ENCODE measurements around the gene MRGPRD.

The MRGPRD gene

DNA sequence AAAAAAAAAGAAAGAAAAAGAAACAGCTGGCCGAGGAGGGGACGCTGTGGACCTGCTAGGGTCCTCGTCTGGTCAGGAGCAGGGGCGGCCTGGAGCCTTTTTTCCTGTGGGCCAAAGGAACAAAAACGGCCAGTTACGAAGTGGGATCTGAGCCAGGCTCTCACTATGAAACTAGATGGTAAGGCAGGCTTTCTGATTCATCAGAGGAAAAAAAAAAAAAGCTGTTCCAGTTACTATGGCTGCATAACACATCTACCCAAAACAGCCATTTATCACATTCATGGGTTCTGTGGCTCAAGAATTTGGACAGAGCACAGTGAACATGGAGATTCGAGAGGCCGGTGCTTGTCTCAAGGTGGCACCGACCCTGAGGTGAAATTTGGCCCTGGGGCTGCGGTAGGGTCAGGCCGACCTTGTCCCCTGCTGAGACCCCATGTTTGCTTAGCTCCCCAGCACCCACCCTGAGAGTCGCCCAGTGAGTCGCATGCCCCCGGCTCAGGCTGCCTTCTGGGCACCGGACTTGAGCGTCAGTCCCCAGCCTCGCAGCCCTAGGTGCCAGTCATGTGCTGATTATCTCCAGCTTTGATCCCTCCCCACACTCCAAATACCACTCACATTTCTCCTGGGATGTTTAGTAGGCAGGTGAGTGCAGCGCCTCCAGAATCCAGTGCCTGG is 34.2 kb downstream of the MRGPRD start:
- no peak for DNase-seq (ENCODE audit: low read depth in 2 of 2)

DNA sequence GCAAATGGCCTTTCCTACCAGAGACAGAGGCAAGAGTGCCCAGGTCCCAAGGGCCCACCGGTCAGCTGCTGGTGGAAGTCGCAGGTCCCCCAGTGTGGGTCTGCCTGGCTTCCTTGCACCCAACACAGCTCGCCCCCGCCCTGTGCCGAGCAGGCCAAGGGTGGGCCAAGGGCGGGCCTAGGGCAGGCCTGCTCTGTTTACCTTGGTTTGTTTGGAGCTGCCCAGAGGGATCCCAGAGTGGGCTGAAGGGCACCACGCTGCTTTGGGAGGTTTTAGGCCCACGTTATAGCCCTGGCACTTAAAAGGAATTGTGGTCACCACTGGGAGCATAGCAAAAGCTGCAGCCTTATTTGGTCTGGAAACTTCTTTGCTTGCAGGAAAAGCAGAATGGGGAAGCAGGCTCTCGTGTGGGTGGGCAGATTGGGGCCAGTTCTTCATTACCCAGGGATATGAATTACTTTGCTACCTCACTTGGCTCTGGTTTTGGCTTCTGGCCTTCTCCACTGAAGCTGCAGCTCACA is 38.0 kb downstream of the MRGPRD start:
- DNase-seq (ENCODE audit: low read depth in 2 of 2): no peak

DNA sequence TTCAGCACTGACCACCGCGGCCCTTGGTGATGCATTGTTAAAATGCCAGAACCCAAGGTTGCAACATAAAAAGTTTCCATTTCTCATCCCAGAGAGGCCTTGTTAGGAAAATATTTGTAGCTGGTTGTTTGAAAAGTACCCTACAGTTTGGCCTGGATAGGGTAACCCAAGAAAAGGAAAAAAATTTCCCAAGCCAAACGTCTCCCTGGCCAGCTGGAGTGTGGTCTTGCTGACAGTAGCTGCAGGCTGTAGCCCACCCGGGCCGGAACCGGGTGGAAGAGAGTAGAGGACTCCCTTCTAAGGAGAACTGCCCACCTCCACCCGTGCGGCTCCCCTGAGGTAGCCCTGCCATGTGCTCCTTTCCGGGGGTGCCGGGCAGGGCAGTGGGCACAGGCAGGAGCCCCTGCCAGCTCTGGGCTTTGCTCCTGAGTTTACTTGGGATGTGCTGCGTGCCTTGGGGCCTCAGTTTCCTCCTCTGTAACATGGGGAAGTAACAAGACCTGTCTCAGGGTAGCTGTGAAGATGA is 38.6 kb downstream of the MRGPRD start:
- DNase-seq (ENCODE audit: low read depth in 2 of 2): no peak

DNA sequence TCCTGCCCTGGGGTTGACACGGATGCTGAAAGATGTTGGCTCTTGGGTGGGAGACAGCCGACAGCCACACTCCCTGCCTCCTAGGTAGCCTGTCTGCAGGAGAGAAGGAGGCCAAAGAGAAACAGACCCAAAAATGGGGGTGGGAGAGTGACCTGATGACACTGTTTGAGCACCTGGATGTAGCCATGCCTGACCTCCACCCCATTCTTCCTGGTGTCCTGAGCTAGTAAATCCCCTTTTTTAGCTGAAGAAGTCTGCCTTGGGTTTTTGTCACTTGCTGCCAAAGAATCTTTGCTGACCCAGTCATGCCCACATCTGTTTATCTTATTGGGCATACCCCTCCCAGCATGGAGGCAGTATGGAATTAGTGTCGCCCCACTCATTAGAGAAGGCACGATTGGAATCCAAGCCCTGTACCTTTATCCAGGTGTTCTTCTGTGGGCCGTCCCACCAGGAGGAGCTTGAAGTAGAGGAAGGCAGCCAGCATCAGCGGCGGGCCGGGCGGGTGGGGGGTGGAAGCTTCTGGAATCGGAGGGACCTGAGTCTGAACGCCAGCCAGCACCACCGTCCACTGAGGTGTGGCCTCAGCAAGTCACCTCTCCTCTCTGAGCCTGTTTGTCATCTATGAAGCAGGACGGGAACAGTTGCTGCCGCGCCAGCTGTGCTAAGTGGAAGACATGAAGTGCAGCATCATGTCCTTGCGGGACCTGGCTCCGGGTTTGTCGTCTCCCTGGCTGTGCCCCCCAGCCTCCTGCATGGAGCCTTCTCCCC is 39.3 kb downstream of the MRGPRD start:
- no peak for DNase-seq (ENCODE audit: low read depth in 2 of 2)

GRCh38 chr11:68940651-68941323 is 40.0 kb downstream of the MRGPRD start:
- no peak for DNase-seq (ENCODE audit: low read depth in 2 of 2)

- no peak for DNase-seq (ENCODE audit: low read depth in 2 of 2)
These were observed 40.9 kb downstream of the MRGPRD start for GRCh38 chr11:68939583-68940555.

DNA sequence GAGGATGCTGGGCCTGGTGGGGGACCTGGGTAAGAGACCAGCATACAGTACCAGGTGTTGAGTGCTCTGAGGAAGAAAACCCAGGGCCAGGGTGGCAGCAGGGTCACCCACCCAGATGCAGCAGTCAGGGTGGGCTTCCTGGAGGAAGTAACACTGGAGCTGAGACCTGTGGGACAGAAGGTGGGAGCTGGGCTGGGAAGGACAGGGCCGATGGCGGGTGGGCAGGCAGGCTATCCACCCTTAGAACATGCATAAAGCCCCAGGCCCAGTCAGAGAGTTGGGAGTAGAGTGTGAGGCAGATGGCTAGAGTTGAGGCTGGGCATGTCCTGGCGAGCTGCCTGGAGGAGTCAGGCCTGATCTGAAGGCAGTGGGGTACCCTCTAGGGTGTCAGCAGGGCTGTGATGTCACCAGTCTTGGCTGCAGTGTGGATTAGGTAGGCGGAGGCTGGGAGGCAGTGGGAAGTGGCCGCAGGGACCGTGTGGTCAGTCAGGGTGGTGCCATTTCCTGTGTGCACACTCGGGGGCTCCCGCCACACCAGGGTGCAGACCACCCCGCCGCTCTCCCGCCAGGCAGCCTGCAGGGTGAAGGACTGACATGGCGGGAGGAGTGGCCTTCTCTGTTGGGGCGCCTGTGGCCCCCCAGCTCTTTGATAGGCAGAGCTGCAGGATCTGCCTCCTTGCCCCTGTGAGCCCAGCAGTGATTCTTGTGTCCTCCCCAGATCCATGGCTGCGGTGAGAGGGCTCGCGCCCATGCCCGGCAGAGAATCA is 41.8 kb downstream of the MRGPRD start:
- DNase-seq (ENCODE audit: low read depth in 2 of 2): no peak

- no peak for DNase-seq (ENCODE audit: low read depth in 2 of 2)
These were observed 42.7 kb downstream of the MRGPRD start for GRCh38 chr11:68938088-68938487.

DNA sequence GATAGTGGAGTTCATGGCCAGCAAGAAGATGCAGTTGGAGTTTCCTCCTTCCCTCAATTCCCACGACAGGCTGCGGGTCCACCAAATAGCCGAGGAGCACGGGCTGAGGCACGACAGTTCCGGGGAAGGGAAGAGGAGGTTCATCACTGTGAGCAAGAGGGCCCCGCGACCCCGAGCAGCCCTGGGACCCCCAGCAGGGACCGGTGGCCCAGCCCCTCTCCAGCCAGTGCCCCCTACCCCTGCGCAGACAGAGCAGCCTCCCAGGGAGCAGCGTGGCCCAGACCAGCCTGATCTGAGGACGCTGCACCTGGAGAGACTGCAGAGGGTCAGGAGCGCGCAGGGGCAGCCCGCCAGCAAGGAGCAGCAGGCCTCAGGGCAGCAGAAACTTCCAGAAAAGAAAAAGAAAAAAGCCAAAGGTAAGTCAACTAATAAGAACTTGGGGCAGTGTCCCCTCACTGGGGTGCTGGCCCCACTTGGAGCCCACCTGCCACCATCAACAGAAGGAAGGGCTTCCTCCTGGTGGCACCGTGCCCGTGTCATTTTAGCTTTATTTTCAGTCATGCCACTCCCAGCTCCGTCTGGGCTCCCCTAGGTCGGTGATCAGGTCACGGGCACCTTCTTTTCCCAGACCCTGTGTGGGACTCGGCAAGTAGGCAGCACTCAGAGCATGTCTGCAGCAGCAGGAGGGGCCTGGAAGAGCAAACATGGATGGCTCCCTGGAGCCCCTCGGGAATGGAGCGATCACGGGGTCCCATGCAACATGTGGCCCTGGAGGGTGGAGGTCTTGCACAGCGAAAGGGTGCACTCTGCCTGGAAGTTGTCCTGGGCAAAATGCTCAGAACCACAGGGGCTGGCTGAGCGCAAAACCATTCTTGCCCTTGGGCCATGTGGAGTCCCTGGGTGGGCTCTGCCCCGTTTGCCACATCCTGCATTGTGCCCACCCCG is 43.8 kb downstream of the MRGPRD start:
- no peak for DNase-seq (ENCODE audit: low read depth in 2 of 2)

GRCh38 chr11:68936358-68936636 is 44.5 kb downstream of the MRGPRD start:
- DNase-seq (ENCODE audit: low read depth in 2 of 2): no peak

- no peak for DNase-seq (ENCODE audit: low read depth in 2 of 2)
These were observed 45.0 kb downstream of the MRGPRD start for GRCh38 chr11:68935516-68936357.

- no peak for DNase-seq (ENCODE audit: low read depth in 2 of 2)
These were observed 45.7 kb downstream of the MRGPRD start for GRCh38 chr11:68935066-68935465.

DNA sequence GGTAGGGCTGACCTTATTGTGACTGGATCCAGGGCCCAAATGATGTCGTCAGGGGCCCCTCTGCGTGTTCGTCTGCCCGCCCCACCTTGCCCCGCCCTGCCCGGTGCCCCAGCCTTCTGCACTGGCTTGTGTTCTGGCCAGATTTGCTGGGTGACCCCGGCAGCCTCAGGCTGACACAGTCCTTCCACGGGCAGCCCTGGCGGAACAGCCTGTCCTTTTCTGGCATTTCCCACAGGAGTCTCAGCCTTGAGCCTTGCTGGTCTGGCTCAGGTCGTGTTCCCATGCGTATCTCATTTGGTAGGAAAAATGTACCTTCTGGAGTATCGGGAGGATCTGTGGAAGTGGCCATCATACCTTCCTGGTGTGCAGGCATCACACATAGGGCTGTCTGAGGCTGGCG is 46.1 kb downstream of the MRGPRD start:
- no peak for DNase-seq (ENCODE audit: low read depth in 2 of 2)

DNA sequence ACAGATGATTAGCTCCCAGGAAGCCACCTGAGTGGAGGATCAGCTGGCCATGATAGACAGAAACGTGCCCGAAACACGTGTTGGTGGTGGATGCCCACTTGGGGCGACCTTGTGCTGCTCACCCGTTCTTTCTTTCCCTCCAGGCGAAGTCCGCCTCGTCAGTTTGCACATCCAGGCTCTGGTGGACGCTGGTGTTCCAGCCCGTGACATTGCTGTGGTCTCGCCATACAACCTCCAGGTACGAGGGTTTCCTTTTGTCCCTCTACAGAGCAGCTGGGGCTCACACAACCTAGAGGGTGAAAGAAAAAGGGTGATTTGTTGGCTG is 46.5 kb downstream of the MRGPRD start:
- DNase-seq (ENCODE audit: low read depth in 2 of 2): no peak

- DNase-seq (ENCODE audit: low read depth in 2 of 2): no peak
These were observed 47.0 kb downstream of the MRGPRD start for GRCh38 chr11:68933605-68934320.

- DNase-seq (ENCODE audit: low read depth in 2 of 2): no peak
These were observed 47.7 kb downstream of the MRGPRD start for GRCh38 chr11:68932933-68933577.

- DNase-seq (ENCODE audit: low read depth in 2 of 2): no peak
These were observed 48.4 kb downstream of the MRGPRD start for GRCh38 chr11:68932358-68932757.

DNA sequence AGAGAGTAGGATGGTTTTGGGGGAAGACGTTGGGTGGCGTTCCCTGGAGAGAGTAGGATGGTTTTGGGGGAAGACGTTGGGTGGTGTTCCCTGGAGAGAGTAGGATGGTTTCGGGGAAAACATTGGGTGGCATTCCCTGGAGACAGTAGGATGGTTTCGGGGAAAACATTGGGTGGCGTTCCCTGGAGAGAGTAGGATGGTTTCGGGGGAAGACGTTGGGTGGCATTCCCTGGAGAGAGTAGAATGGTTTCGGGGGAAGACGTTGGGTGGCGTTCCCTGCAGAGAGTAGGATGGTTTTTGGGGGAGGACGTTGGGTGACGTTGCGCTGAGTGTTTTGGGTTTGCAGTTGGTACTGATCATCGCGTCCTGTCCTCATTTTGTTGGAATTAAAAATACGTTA is 48.9 kb downstream of the MRGPRD start:
- no peak for DNase-seq (ENCODE audit: low read depth in 2 of 2)

All from activated CD8-positive, alpha-beta memory T cell treated with anti-CD3 and anti-CD28 coated beads for 4 hours (primary cell).